Tibial artery (tissue), 4 donors: ENCODE data around the gene SLC16A3.
"Not testable (repeated sequence)": the region's sequence is repeated elsewhere in the genome, so short reads cannot be mapped to it uniquely, and the experiment has no call there.

Experiments
- DNase-seq, 2 donors: peaks; one replicate each; pipeline ENCODE4 v3.0.0-alpha.2; 2019
- H3K27ac ChIP-seq, 2 donors: fragments of 200-600 bp; sonication (generic) in 1 of 2; 1 replicate in 1 of 2; 2 replicates in 1 of 2; pipeline ENCODE4 v1.5.1; 2018 to 2019; ENCODE audit warnings: mild to moderate bottlenecking in 1 of 2
- H3K27me3 ChIP-seq, 2 donors: fragments of 200-600 bp; sonication (generic) in 1 of 2; one replicate each; pipeline versions ENCODE4 v1.5.1 to v1.6.0; 2016 to 2019
- H3K36me3 ChIP-seq, 3 donors: fragments of 200-600 bp; sonication (generic) in 2 of 3; one replicate each; pipeline ENCODE4 v1.5.1; 2016 to 2019; ENCODE audit warnings: mild to moderate bottlenecking in 2 of 3
- H3K4me1 ChIP-seq, 4 donors: fragments of 200-600 bp; sonication (generic) in 2 of 4; 1 replicate in 3 of 4; 2 replicates in 1 of 4; pipeline ENCODE4 v1.5.1; 2016 to 2019
- H3K4me3 ChIP-seq, 2 donors: fragments of 200-600 bp; sonication (generic) in 1 of 2; 1 replicate in 1 of 2; 2 replicates in 1 of 2; pipeline ENCODE4 v1.5.1; 2018 to 2019; ENCODE audit warnings: mild to moderate bottlenecking in 2 of 2
- H3K9me3 ChIP-seq, 3 donors: fragments of 200-600 bp; sonication (generic) in 1 of 3; one replicate each; pipeline ENCODE4 v1.5.1; 2016 to 2019
- intact Hi-C: fragments of 100-400 bp; cut with DNase I; formaldehyde crosslinking; loops from one replicate; pipeline ENCODE4 v1.15.0; 2023; ENCODE audit warnings: low total_unique reads
- TF ChIP-seq, protein P1 (sequence below), 2 experiments: fragments of 200-600 bp in 1 of 2; fragments of 450-650 bp in 1 of 2; IDR thresholded peaks; one replicate each; pipeline ENCODE4 v1.5.1; 2017 to 2019; ENCODE audit warnings: antibody characterized with exemption in 2 of 2, mild to moderate bottlenecking in 1 of 2, moderate library complexity in 1 of 2

The SLC16A3 gene

GRCh38 chr17:82252511-82253178 is 23.8 kb downstream of the SLC16A3 start:
- TF ChIP-seq, protein P1, sequence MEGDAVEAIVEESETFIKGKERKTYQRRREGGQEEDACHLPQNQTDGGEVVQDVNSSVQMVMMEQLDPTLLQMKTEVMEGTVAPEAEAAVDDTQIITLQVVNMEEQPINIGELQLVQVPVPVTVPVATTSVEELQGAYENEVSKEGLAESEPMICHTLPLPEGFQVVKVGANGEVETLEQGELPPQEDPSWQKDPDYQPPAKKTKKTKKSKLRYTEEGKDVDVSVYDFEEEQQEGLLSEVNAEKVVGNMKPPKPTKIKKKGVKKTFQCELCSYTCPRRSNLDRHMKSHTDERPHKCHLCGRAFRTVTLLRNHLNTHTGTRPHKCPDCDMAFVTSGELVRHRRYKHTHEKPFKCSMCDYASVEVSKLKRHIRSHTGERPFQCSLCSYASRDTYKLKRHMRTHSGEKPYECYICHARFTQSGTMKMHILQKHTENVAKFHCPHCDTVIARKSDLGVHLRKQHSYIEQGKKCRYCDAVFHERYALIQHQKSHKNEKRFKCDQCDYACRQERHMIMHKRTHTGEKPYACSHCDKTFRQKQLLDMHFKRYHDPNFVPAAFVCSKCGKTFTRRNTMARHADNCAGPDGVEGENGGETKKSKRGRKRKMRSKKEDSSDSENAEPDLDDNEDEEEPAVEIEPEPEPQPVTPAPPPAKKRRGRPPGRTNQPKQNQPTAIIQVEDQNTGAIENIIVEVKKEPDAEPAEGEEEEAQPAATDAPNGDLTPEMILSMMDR (IDR thresholded peaks at IDR 0.05), result no peak
- peaks cover 80 to 97% (median 86%) of the 10 kb centered on the region in 3 donors for H3K36me3 ChIP-seq
- H3K27me3 ChIP-seq, result no peaks in the 10 kb centered on the region
- H3K4me3 ChIP-seq, result no peak overlapping the region
- no peak overlapping the region for H3K27ac ChIP-seq
- no peaks in the 10 kb centered on the region for H3K9me3 ChIP-seq
- no peak for DNase-seq
- intact Hi-C loops, result no loop called here
- peaks cover 0 to 4% (median 1%) of the 10 kb centered on the region in 4 donors for H3K4me1 ChIP-seq

DNA sequence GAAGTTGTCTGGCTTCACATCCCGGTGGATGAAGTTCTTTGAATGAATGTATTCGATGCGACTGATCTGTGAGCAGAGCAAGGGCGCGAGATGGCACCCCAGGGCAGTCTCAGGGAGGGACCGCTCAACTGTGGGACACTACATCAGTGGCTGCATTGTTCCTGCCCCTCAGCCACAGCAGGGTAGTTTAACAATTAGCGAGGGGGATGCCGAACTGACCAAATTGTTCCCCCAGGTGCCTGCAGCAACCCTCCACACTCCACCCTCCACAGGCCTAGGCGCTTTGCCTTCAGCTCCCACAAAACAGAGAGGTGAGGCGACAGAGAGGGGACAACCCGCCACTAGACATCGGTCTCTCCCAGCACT is 24.3 kb downstream of the SLC16A3 start:
- TF ChIP-seq, protein P1 (IDR thresholded peaks at IDR 0.05), result no peak
- Histone ChIP-seq H3K27ac (no peak overlapping the region), H3K27me3 (no peaks in the 10 kb centered on the region), H3K9me3 (no peaks in the 10 kb centered on the region), H3K4me3 (no peak overlapping the region), H3K36me3 (peaks cover 80 to 97% (median 82%) of the 10 kb centered on the region in 3 donors), H3K4me1 (peaks cover 0 to 3% (median 0%) of the 10 kb centered on the region in 4 donors)
- intact Hi-C loops, result no loop called here
- DNase-seq, result no peak

DNA sequence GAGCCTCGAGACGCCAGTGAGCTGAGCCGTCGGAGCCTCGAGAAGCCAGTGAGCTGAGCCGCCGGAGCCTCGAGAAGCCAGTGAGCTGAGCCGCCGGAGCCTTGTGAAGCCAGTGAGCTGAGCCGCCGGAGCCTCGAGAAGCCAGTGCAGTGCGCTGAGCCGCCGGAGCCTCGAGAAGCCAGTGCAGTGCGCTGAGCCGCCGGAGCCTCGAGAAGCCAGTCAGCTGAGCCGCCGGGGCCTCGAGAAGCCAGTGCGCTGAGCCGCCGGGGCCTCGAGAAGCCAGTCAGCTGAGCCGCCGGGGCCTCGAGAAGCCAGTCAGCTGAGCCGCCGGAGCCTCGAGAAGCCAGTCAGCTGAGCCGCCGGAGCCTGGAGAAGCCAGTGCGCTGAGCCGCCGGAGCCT is 25.3 kb downstream of the SLC16A3 start:
- H3K9me3 ChIP-seq, H3K27ac ChIP-seq, H3K4me1 ChIP-seq, H3K4me3 ChIP-seq, DNase-seq, intact Hi-C loops, H3K27me3 ChIP-seq: not testable (repeated sequence)
- H3K36me3 ChIP-seq, result peaks cover 79 to 97% (median 79%) of the 10 kb centered on the region in 3 donors

DNA sequence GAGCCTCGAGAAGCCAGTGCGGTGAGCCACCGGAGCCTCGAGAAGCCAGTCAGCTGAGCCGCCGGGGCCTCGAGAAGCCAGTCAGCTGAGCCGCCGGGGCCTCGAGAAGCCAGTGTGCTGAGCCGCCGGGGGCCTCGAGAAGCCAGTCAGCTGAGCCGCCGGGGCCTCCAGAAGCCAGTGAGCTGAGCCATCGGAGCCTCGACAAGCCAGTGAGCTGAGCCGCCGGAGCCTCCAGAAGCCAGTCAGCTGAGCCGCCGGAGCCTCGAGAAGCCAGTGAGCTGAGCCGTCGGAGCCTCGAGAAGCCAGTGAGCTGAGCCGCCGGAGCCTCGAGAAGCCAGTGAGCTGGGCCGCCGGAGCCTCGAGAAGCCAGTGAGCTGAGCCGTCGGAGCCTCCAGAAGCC is 25.9 kb downstream of the SLC16A3 start:
- H3K4me1 ChIP-seq, H3K9me3 ChIP-seq, intact Hi-C loops: not testable (repeated sequence)

DNA sequence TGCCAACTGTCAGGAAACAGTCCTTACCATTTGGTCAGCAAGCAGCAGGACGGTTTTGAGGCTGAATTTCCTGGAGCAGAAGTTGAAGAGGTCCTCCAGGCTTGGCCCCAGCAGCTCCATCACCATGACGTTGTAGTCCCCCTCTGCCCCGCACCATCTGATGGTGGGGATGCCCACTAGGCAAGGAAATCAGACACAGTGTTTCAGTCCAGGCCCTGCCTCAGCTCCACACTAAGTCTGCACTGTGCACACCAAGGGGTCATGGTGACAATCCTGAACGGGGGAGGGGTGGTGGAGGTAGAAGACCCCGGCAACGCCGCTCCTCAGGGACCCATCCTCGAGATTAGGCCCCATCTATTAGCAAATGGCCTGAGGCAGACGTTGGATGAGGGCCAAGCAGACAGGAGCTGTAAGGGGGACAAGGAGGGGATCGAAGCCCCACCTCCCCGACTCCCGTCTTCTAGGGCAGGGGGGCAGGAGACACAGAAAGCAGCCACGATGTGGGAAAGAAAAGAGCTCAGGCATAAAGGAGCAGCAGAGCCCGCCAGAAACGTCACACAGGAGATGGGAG is 26.6 kb downstream of the SLC16A3 start:
- TF ChIP-seq, protein P1 (IDR thresholded peaks at IDR 0.05), result no peak
- DNase-seq, result no peak
- Histone ChIP-seq H3K36me3 (peaks cover 68 to 97% (median 77%) of the 10 kb centered on the region in 3 donors), H3K9me3 (no peaks in the 10 kb centered on the region), H3K4me1 (peaks cover 0 to 3% (median 0%) of the 10 kb centered on the region in 4 donors), H3K27me3 (no peaks in the 10 kb centered on the region), H3K27ac (no peak overlapping the region), H3K4me3 (no peak overlapping the region)
- intact Hi-C loops, result no loop called here

More for the DNA sequence above, 25.9 kb downstream of the SLC16A3 start:
- H3K27me3 ChIP-seq, DNase-seq, H3K4me3 ChIP-seq, H3K27ac ChIP-seq: not testable (repeated sequence)
- H3K36me3 ChIP-seq, result peaks cover 72 to 97% (median 78%) of the 10 kb centered on the region in 3 donors

- no peaks in the 10 kb centered on the region for H3K4me1 ChIP-seq
- no peaks in the 10 kb centered on the region for H3K27me3 ChIP-seq
- intact Hi-C loops, result no loop called here
- H3K9me3 ChIP-seq, result no peaks in the 10 kb centered on the region
- DNase-seq, result no peak
- no peak overlapping the region for H3K27ac ChIP-seq
- peaks cover 68 to 97% (median 77%) of the 10 kb centered on the region in 3 donors for H3K36me3 ChIP-seq
- H3K4me3 ChIP-seq, result no peak overlapping the region
- TF ChIP-seq, protein P1 (IDR thresholded peaks at IDR 0.05), result no peak
Observed at GRCh38 chr17:82256242-82256885, 27.5 kb downstream of the SLC16A3 start.
